Tibial nerve (tissue), 4 donors: Measurements from ENCODE around the gene HDGF. TPM values are rescaled to one million over a fixed set of nuclear protein-coding genes. Genes with fewer than 3 reads are reported as not detected.

Experiments
- DNase-seq, 2 donors: peaks; one replicate each; pipeline ENCODE4 v3.0.0-alpha.2; 2019; ENCODE audit warnings: low spot score in 2 of 2
- H3K27ac ChIP-seq, 4 donors: fragments of 200-600 bp; sonication (generic) in 3 of 4; one replicate each; pipeline ENCODE4 v1.5.1; 2017 to 2019; ENCODE audit warnings: mild to moderate bottlenecking in 1 of 4
- H3K27me3 ChIP-seq, 2 donors: fragments of 200-600 bp; sonication (generic) in 1 of 2; one replicate each; pipeline versions ENCODE4 v1.5.1 to v1.6.0; 2017 to 2019
- H3K36me3 ChIP-seq, 3 donors: fragments of 200-600 bp; sonication (generic); one replicate each; pipeline ENCODE4 v1.5.1; 2018 to 2019
- H3K4me1 ChIP-seq, 4 donors: fragments of 200-600 bp; sonication (generic) in 3 of 4; one replicate each; pipeline ENCODE4 v1.5.1; 2017 to 2019
- H3K4me3 ChIP-seq, 4 donors: fragments of 200-600 bp; sonication (generic) in 3 of 4; one replicate each; pipeline ENCODE4 v1.5.1; 2017 to 2019; ENCODE audit warnings: mild to moderate bottlenecking in 1 of 4, moderate library complexity in 1 of 4
- H3K9me3 ChIP-seq, 4 donors: fragments of 200-600 bp; sonication (generic) in 3 of 4; one replicate each; pipeline ENCODE4 v1.5.1; 2017 to 2019
- EP300 ChIP-seq, 2 donors: sonication (generic); formaldehyde crosslinking; IDR thresholded peaks; one replicate each; pipeline ENCODE4 v1.6.1; 2017; ENCODE audit warnings: antibody characterized with exemption in 2 of 2, mild to moderate bottlenecking in 1 of 2
- POLR2A ChIP-seq, 2 donors: fragments of 450-650 bp; IDR thresholded peaks; one replicate each; pipeline ENCODE4 v1.6.1; 2017; ENCODE audit warnings: antibody characterized with exemption in 2 of 2, mild to moderate bottlenecking in 2 of 2, moderate library complexity in 2 of 2
- whole genome bisulfite sequencing, 2 donors: methylation state at CpG; one replicate each; pipeline ENCODE4 v1.1.5; 2018; 5-methylcytosine and 5-hydroxymethylcytosine counted together
- total RNA-seq, 4 donors: library from RNA; depleted of rRNA; stranded (reverse); fragments of >200 nt; gene quantifications; one replicate each; pipeline ENCODE4 v1.1.0, GENCODE V29; 2016
- TF ChIP-seq, protein P1 (sequence below), 5 experiments: fragments of 200-600 bp in 3 of 5; fragments of 450-650 bp in 2 of 5; sonication (generic) in 3 of 5; IDR thresholded peaks; one replicate each; pipeline ENCODE4 v1.5.1; 2016 to 2019; ENCODE audit warnings: antibody characterized with exemption in 5 of 5, mild to moderate bottlenecking in 3 of 5, moderate library complexity in 2 of 5

The HDGF gene
- total RNA-seq, 4 donors from 2014 or later = 120 to 177 (median 157) TPM

GRCh38 chr1:156742017-156742416, 9.5 kb downstream of the HDGF start:
- Histone ChIP-seq H3K27ac (peak overlapping the region; percentile 85 to 93 (median 89)), H3K4me3 (no peak overlapping the region), H3K27me3 (no peaks in the 10 kb centered on the region), H3K9me3 (no peaks in the 10 kb centered on the region), H3K36me3 (peaks cover 0 to 52% (median 15%) of the 10 kb centered on the region in 3 donors), H3K4me1 (peaks cover 0 to 64% (median 26%) of the 10 kb centered on the region in 4 donors)
- TF ChIP-seq, protein P1, sequence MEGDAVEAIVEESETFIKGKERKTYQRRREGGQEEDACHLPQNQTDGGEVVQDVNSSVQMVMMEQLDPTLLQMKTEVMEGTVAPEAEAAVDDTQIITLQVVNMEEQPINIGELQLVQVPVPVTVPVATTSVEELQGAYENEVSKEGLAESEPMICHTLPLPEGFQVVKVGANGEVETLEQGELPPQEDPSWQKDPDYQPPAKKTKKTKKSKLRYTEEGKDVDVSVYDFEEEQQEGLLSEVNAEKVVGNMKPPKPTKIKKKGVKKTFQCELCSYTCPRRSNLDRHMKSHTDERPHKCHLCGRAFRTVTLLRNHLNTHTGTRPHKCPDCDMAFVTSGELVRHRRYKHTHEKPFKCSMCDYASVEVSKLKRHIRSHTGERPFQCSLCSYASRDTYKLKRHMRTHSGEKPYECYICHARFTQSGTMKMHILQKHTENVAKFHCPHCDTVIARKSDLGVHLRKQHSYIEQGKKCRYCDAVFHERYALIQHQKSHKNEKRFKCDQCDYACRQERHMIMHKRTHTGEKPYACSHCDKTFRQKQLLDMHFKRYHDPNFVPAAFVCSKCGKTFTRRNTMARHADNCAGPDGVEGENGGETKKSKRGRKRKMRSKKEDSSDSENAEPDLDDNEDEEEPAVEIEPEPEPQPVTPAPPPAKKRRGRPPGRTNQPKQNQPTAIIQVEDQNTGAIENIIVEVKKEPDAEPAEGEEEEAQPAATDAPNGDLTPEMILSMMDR (IDR thresholded peaks at IDR 0.05) = no peak
- TF ChIP-seq POLR2A (IDR thresholded peaks at IDR 0.05) (no peak), EP300 (IDR thresholded peaks at IDR 0.05) (no peak)
- 81 to 83% methylated on average over 3 of the region's 3 CpGs for WGBS, 2 donors
- no peak for DNase-seq

DNA sequence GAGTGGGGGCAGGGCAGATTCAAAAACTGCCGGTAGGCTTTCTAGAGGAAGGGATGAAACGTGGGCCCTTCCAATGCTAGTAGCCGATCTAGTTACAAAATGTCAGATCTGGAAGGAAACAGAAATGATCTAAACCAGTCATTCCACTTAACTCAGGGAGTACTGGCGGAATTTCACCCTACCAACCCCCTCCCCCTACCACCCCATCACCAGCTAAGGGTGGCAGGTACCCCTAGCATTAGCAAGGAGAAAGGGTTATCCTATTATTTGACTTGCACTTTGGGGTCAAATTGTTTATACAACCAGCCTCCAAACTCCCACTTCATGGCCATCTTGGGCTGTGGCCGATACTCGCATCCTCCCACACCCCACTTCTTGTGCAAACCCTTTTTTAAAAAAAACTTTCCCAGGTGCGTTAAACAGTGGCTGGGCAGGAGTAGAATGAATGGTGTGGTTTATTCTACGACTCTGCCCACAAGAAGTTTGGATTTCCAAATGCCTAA, 9.9 kb downstream of the HDGF start:
- DNase-seq = no peak
- WGBS, 2 donors = 58 to 61% methylated on average over 8 of the region's 8 CpGs
- TF ChIP-seq, protein P1 (IDR thresholded peaks at IDR 0.05) = no peak
- TF ChIP-seq POLR2A (IDR thresholded peaks at IDR 0.05) = no peak
- no peak for TF ChIP-seq EP300 (IDR thresholded peaks at IDR 0.05)
- Histone ChIP-seq H3K36me3 (peaks cover 0 to 57% (median 15%) of the 10 kb centered on the region in 3 donors), H3K4me3 (peak overlapping the region; percentile 8 to 72 (median 58)), H3K27me3 (no peaks in the 10 kb centered on the region), H3K4me1 (peaks cover 0 to 63% (median 24%) of the 10 kb centered on the region in 4 donors), H3K9me3 (no peaks in the 10 kb centered on the region), H3K27ac (peak overlapping the region; percentile 85 to 93 (median 89))

DNA sequence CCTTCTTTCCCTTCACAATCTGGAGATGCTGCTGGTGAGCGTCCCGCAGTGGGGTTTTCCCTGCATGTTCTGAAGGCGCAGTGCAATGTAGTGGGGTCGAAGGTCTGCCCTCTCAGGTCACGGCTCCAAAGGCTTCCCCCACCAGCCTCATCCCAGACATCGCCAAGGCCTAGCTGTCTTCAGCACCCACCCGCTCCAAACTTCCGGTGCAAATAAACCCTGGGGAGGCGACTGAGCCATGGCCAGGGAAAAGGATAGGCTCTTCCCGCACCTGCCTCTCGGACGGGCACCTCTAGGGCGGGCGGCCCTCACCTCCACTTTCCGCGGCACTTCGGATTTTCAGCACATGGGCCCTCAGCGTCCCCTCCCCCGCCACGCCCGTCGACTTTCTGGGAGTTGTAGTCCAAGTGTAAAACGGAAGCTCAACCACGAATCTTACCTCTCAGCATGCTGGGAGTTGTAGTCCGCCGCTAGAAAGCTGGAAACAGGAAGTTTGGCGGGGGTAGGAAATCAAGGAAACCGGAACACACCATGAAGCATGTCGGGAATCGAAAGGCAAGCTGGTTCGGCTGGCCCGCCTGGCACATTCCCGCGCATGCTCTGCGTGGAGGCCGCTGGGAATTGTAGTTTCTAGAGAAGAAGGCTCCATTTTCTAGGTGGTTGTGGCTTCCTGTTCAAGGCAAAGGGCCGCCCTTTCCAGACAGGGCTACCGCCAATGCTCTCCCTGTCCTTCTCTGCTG, 10.6 kb downstream of the HDGF start, which contains the start of gene MRPL24:
TSS of gene MRPL24 (minus strand) at position 348 of the 740 bp plus-strand sequence. CDS start 2,384 bp downstream, outside the sequence.
- Histone ChIP-seq H3K4me3 (peak within 1 kb of the TSS; percentile 47 to 81 (median 70)), H3K9me3 (no peaks in the 10 kb centered on the region), H3K27ac (peak within 1 kb of the TSS; percentile 85 to 93 (median 89)), H3K36me3 (peaks cover 0 to 63% (median 15%) of the 10 kb centered on the region in 3 donors), H3K4me1 (peaks cover 0 to 57% (median 18%) of the 10 kb centered on the region in 4 donors), H3K27me3 (no peaks in the 10 kb centered on the region)
- TF ChIP-seq EP300 (IDR thresholded peaks at IDR 0.05) (peak; percentile 97), POLR2A (IDR thresholded peaks at IDR 0.05) (peak in 1 of 2 donors; percentile 51)
- TF ChIP-seq, protein P1 (IDR thresholded peaks at IDR 0.05) = peak in 2 of 5 experiments; percentile 21 to 42
- peak; percentile 95 to 99 for DNase-seq
- 0 to 1% methylated on average over 35 to 38 of the region's 38 CpGs for WGBS, 2 donors

DNA sequence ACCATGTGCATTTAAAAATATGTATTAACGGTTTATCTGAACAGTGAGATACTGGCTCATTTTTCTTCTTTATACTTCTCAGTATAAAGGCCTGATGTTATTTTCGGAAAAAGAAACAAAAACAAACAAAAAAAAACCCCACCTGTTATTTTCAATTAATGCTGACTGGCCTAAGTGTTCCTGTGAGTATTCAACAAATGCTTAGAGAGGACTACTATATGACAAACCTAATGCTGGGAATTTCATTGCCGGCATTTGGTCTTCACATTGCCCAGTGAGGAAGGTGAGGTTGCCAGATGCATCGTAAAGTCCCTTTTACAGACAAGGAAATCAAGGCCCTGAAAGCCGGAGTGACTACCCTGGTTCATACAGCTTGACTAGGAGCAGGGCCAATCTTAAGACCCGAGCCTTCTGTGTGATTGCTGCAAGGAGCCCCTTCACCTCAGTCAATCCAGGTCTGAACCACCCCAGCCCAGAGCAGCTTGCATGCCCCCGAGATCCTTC, 11.2 kb downstream of the HDGF start:
- H3K27ac ChIP-seq = peak overlapping the region in 3 of 4 donors; percentile 37 to 90 (median 53)
- H3K36me3 ChIP-seq = peaks cover 0 to 66% (median 15%) of the 10 kb centered on the region in 3 donors
- no peak for TF ChIP-seq POLR2A (IDR thresholded peaks at IDR 0.05)
- TF ChIP-seq, protein P1 (IDR thresholded peaks at IDR 0.05) = no peak
- TF ChIP-seq EP300 (IDR thresholded peaks at IDR 0.05) = no peak
- no peak for DNase-seq
- 18% methylated on average over 7 of the region's 7 CpGs for WGBS, 2 donors
- H3K27me3 ChIP-seq = no peaks in the 10 kb centered on the region
- H3K9me3 ChIP-seq = no peaks in the 10 kb centered on the region
- peaks cover 0 to 51% (median 11%) of the 10 kb centered on the region in 4 donors for H3K4me1 ChIP-seq
- H3K4me3 ChIP-seq = peak overlapping the region; percentile 47 to 81 (median 70)
